ENCODE data around the gene RAI1. TPM values are rescaled to one million over a fixed set of nuclear protein-coding genes. Genes with fewer than 3 reads are reported as not detected.

The RAI1 gene
- total and polyA plus RNA-seq, 2 experiments from 2014 or later: 0.87 to 0.89 TPM

DNA sequence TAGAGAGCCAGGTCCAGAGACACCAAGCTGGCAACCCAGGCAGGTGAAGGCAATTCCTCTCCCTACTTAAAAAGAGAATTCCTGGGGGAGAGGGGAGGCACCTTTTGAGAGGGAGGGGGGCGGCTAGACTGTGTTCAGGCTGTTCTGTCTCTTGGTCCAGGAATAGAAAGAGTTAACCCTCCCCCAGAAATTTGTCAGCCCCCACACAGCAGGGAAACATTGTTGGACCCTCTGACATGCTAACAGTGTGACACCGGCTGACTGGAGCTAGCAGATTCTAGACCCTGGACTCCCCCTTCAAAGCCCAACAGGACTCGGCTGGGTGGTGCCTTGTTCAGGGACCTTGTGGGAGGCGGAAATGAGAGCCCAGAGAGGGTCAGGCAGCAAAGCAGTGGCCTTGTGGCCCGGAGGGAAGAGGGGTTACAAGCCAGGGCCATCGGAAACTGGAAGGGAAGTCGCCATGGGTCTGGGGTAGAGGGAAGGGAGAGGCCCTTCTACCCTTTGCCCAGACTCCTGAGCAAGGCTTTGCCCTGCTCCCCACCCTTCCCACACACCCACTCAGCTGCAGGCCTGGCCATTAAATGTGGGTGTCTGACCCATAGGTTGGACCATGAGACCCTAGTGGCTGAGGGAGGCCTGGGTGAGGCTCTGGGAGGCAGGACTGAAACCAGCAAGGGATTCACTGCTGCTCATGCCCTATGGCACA lies 44.6 kb downstream of the RAI1 start:
- Mint-ChIP-seq H3K9me3 (no peaks in the 10 kb centered on the region), H3K27ac (no peak overlapping the region), H3K27me3 (ENCODE audit: insufficient read depth, low read depth, poor library complexity) (peaks cover 89% of the 10 kb centered on the region), H3K4me3 (peak overlapping the region; percentile 85), H3K4me1 (peaks cover 48% of the 10 kb centered on the region), H3K36me3 (ENCODE audit: low read depth) (no peaks in the 10 kb centered on the region; the same call in 2 of the 3 replicates)
- Histone ChIP-seq H3F3A (replicated peaks; ENCODE audit: low read depth) (no peaks in the 10 kb centered on the region; the same call in 1 of the 2 replicates), H3K4me1 (ENCODE audit: insufficient read depth) (peaks cover 24% of the 10 kb centered on the region), H3K4me3 (peak overlapping the region; percentile 61), H3K27me3 (ENCODE audit: insufficient read depth) (peaks cover 87% of the 10 kb centered on the region), H3K36me3 (ENCODE audit: insufficient read depth) (no peaks in the 10 kb centered on the region), H3K79me2 (replicated peaks; ENCODE audit: insufficient read depth) (no peaks in the 10 kb centered on the region), H4K20me1 (replicated peaks; ENCODE audit: insufficient read depth) (peaks cover 25% of the 10 kb centered on the region), H3K27ac (ENCODE audit: low read depth) (no peak overlapping the region), H2AFZ (no peak overlapping the region), H3K4me2 (peak overlapping the region; percentile 94), H3K9me2 (ENCODE audit: insufficient read depth) (no peaks in the 10 kb centered on the region)
- no peak for ATAC-seq
- no peak for TF ChIP-seq EZH2phosphoT487 (IDR thresholded peaks at IDR 0.05; ENCODE audit: unreplicated experiment)
- TF ChIP-seq NANOG (IDR thresholded peaks at IDR 0.05; ENCODE audit: borderline replicate concordance): no peak
- TF ChIP-seq STAT1 (IDR thresholded peaks at IDR 0.05; ENCODE audit: unreplicated experiment): no peak
- peak; percentile 21 for TF ChIP-seq EZH2 (IDR thresholded peaks at IDR 0.05; ENCODE audit: low read depth, unreplicated experiment)
- no peak for TF ChIP-seq JUNB (IDR thresholded peaks at IDR 0.05; ENCODE audit: unreplicated experiment)
- TF ChIP-seq CREB1 (CRISPR knock-in tag; IDR thresholded peaks at IDR 0.05; ENCODE audit: low read depth): no peak
- no peak for TF ChIP-seq ZNF114 (CRISPR knock-in tag; IDR thresholded peaks at IDR 0.05)
- no peak for DNase-seq (ENCODE audit: low spot score)

GRCh38 chr17:17726458-17727060 lies 45.3 kb downstream of the RAI1 start:
- Histone ChIP-seq H3K4me2 (peak overlapping the region; percentile 94; the same call in 1 of the 2 replicates), H3K27me3 (ENCODE audit: insufficient read depth) (peaks cover 81% of the 10 kb centered on the region), H3K27ac (ENCODE audit: low read depth) (no peak overlapping the region), H3F3A (replicated peaks; ENCODE audit: low read depth) (no peaks in the 10 kb centered on the region; the same call in 1 of the 2 replicates), H3K4me1 (ENCODE audit: insufficient read depth) (peaks cover 24% of the 10 kb centered on the region), H4K20me1 (replicated peaks; ENCODE audit: insufficient read depth) (peaks cover 19% of the 10 kb centered on the region), H3K4me3 (peak overlapping the region; percentile 13; the same call in 1 of the 2 replicates), H3K79me2 (replicated peaks; ENCODE audit: insufficient read depth) (no peaks in the 10 kb centered on the region), H3K36me3 (ENCODE audit: insufficient read depth) (no peaks in the 10 kb centered on the region), H2AFZ (no peak overlapping the region), H3K9me2 (ENCODE audit: insufficient read depth) (no peaks in the 10 kb centered on the region)
- Mint-ChIP-seq H3K27ac (no peak overlapping the region), H3K4me1 (peaks cover 46% of the 10 kb centered on the region), H3K27me3 (ENCODE audit: insufficient read depth, low read depth, poor library complexity) (peaks cover 86% of the 10 kb centered on the region), H3K36me3 (ENCODE audit: low read depth) (no peaks in the 10 kb centered on the region), H3K4me3 (peak overlapping the region; percentile 37; the same call in 1 of the 3 replicates), H3K9me3 (no peaks in the 10 kb centered on the region)
- no peak for DNase-seq (ENCODE audit: low spot score)
- no peak for ATAC-seq
- no peak for TF ChIP-seq ZNF462 (CRISPR knock-in tag; IDR thresholded peaks at IDR 0.05)
- no peak for TF ChIP-seq REST (IDR thresholded peaks at IDR 0.05; ENCODE audit: unreplicated experiment)
- no peak for TF ChIP-seq ZNF331 (CRISPR knock-in tag; IDR thresholded peaks at IDR 0.05; ENCODE audit: low read depth)
- TF ChIP-seq STAT1 (IDR thresholded peaks at IDR 0.05; ENCODE audit: unreplicated experiment): no peak

All from GM23338 (cell line).